Ishikawa (cell line): ENCODE data around the gene FEZF2.

Source experiments
- EGR1 ChIP-seq: IDR thresholded peaks from 2 replicates; pipeline ENCODE4 v1.6.1; 2012
- FOXM1 ChIP-seq: IDR thresholded peaks from 2 replicates; pipeline ENCODE4 v1.6.1; 2012; ENCODE audit warnings: low read depth, borderline replicate concordance
- RAD21 ChIP-seq: IDR thresholded peaks from 2 replicates; pipeline ENCODE4 v1.6.1; 2012; ENCODE audit warnings: low read depth
- TAF1 ChIP-seq: IDR thresholded peaks from 2 replicates; pipeline ENCODE4 v1.6.1; 2012; ENCODE audit warnings: low read depth, mild to moderate bottlenecking
- TCF12 ChIP-seq: IDR thresholded peaks from 2 replicates; pipeline ENCODE4 v1.6.1; 2012; ENCODE audit warnings: low read depth

GRCh38 chr3:62356356-62356755 lies 17.0 kb downstream of the FEZF2 start:
- TF ChIP-seq FOXM1 (no peak), TCF12 (no peak), EGR1 (no peak), RAD21 (no peak), TAF1 (no peak)
